Lower leg skin (tissue), 4 donors: ENCODE measurements around the gene SSH2. TPM values are rescaled to one million over a fixed set of nuclear protein-coding genes. Genes with fewer than 3 reads are reported as not detected.
A peak's percentile ranks its signal among the peaks of the same experiment; 100 is the strongest.

Source experiments
- DNase-seq, 2 donors: peaks; one replicate each; pipeline ENCODE4 v3.0.0-alpha.2; 2019; ENCODE audit warnings: low spot score in 2 of 2
- H3K4me3 ChIP-seq: fragments of 200-600 bp; sonication (generic); 2 replicates; pipeline ENCODE4 v1.5.1; 2017; ENCODE audit warnings: mild to moderate bottlenecking, low read depth; ENCODE audit not compliant: poor library complexity, severe bottlenecking
- POLR2A ChIP-seq, 2 donors: fragments of 450-650 bp; IDR thresholded peaks; one replicate each; pipeline ENCODE4 v1.6.1; 2016 to 2017; ENCODE audit warnings: antibody characterized with exemption in 2 of 2, mild to moderate bottlenecking in 1 of 2, moderate library complexity in 1 of 2
- WGBS, 2 donors: methylation state at CpG; one replicate each; pipeline ENCODE4 v1.1.5; 2018; 5-methylcytosine and 5-hydroxymethylcytosine counted together
- intact Hi-C: fragments of 100-400 bp; cut with DNase I; formaldehyde crosslinking; loops from one replicate; pipeline ENCODE4 v1.15.0; 2023; ENCODE audit warnings: low total_unique reads
- total RNA-seq, 4 donors: library from RNA; depleted of rRNA; stranded (reverse); fragments of >200 nt; gene quantifications; one replicate each; pipeline ENCODE4 v1.1.0, GENCODE V29; 2016
- TF ChIP-seq, protein P1 (sequence below), 3 donors: fragments of 450-650 bp; IDR thresholded peaks; one replicate each; pipeline ENCODE4 v1.5.1; 2016; ENCODE audit warnings: antibody characterized with exemption in 3 of 3, mild to moderate bottlenecking in 3 of 3, moderate library complexity in 2 of 3

Gene SSH2
- total RNA-seq, 4 donors from 2014 or later: 10.0 to 20.3 (median 15.3) TPM

DNA sequence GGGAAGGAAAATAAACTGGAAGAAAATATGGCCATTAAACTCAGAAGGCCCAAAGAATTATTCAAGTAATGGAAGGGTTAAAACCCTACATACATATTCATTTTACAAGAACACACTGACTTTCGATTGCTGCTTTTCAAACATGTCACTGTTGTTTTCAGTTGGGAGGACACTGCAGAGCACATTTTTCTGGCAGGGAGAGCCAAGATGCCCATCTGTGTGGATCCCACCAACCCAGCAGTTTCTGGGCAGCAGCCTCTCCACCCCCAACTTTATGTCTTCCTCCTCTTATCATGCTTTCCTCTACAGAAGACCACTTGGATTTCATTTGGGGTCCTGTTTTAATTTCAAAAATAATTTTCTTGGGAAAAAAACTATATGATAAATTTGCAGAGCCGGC is 300.2 kb downstream of the SSH2 start:
- intact Hi-C loops: loop anchor here (10.0 kb wide), 1 partner anchor 145 kb away; no protein-coding TSS in a partner anchor

DNA sequence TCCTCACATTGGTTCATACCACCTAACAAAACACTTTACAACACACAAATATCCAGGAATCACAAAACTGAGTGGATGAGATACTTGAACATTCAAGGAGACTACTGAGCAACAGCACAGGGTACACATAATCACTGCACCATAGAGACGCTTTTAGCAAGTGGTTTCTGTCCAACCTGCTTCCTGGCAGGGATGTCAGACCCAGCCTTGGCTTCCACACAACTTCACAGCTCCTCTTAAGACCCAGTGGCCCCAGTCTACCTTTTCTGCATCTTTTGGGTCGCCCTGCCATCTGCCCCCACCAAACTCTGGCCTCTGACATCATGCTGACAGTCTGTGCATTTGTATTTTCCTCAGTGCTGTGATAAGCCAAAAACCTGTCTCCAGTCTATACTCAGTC is 301.4 kb downstream of the SSH2 start:
- intact Hi-C loops: no loop called here
- no peak overlapping the region for H3K4me3 ChIP-seq
- no peak for TF ChIP-seq POLR2A (IDR thresholded peaks at IDR 0.05)
- TF ChIP-seq, protein P1, sequence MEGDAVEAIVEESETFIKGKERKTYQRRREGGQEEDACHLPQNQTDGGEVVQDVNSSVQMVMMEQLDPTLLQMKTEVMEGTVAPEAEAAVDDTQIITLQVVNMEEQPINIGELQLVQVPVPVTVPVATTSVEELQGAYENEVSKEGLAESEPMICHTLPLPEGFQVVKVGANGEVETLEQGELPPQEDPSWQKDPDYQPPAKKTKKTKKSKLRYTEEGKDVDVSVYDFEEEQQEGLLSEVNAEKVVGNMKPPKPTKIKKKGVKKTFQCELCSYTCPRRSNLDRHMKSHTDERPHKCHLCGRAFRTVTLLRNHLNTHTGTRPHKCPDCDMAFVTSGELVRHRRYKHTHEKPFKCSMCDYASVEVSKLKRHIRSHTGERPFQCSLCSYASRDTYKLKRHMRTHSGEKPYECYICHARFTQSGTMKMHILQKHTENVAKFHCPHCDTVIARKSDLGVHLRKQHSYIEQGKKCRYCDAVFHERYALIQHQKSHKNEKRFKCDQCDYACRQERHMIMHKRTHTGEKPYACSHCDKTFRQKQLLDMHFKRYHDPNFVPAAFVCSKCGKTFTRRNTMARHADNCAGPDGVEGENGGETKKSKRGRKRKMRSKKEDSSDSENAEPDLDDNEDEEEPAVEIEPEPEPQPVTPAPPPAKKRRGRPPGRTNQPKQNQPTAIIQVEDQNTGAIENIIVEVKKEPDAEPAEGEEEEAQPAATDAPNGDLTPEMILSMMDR (IDR thresholded peaks at IDR 0.05): no peak
- 83 to 91% methylated on average over 2 of the region's 2 CpGs for WGBS, 2 donors
- no peak for DNase-seq

More for the DNA sequence above, 300.2 kb downstream of the SSH2 start:
- no peak for DNase-seq
- no peak overlapping the region for H3K4me3 ChIP-seq
- TF ChIP-seq, protein P1 (IDR thresholded peaks at IDR 0.05): no peak
- TF ChIP-seq POLR2A (IDR thresholded peaks at IDR 0.05): no peak
- 62 to 68% methylated on average over 2 of the region's 2 CpGs for WGBS, 2 donors

DNA sequence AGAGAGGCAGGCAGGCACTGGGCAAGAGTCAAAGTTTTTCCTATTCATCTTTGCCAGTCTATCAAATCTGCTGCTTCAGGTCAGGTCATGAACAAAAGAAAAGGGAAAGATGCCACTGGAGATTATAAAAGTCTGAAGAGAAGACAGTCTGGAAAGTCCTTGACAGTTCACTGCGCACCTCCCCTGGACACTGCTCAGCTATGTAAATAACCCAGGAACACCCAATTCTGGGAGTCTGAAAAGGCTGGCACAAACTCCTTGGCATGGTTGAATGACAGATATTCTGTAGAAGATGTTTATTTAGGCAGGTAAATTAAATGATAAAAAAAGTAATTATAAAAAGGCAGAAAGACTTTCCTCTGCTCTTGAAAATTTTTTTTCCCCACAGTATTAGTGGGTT is 302.1 kb downstream of the SSH2 start:
- peak in 1 of 2 donors; percentile 21 for DNase-seq
- H3K4me3 ChIP-seq: no peak overlapping the region
- intact Hi-C loops: no loop called here
- TF ChIP-seq, protein P1 (IDR thresholded peaks at IDR 0.05): no peak
- TF ChIP-seq POLR2A (IDR thresholded peaks at IDR 0.05): no peak
- 45 to 53% methylated on average over 1 of the region's 1 CpG for WGBS, 2 donors

DNA sequence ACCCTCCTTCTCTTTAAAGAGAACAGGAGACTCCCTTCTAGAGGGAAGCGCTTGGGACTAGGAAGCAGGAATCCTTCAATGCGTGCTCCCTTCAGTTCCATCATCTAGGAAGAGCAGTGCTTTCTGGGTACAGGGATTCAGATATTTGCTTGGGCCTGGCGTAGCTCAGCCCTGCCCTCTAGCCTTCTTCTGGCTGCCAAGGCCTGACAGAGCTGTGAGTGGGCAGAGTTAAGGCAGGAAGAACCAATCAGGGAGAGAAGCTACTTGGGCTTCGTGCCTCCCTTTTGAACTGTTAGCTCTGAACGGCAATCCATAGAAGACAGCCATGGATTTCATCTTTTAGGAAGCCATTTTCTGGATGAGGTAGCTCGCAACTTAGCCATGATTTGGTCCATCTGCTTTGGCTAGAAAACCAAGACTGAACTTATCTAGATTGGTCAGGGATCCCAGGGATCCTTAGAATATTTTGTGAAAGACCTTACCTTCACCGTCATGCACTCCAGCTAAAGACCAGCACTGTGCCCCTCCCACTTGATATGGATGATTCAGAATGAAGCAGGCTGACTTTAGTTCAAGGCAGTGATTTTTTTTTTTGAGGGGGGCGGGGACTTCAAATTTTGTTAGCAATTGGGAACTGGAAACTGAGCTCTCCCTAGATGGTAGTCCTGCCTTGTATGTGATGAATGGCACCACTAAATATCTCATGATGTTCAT is 304.8 kb downstream of the SSH2 start:
- DNase-seq: no peak
- TF ChIP-seq, protein P1 (IDR thresholded peaks at IDR 0.05): no peak
- no peak for TF ChIP-seq POLR2A (IDR thresholded peaks at IDR 0.05)
- intact Hi-C loops: no loop called here
- H3K4me3 ChIP-seq: no peak overlapping the region
- WGBS, 2 donors: 56 to 61% methylated on average over 8 of the region's 8 CpGs

DNA sequence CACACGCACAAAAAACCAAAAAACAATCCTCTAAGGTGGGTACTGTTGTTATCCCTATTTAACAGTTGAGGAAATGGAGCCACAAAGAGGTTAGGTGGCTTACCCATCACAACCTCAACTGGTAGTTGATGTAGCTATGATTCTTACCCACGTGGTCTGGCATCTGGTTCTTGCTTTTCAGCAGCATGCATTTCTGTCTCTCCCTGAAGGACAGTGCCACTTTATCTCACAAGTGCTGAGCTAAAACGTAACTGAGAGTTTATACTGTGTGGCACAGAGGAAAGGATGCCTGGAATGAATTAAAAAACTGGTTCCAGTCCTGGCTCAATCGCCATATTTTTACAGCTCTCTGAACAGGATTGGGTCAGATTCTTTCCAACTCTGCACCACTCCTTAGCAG is 305.4 kb downstream of the SSH2 start:
- 62 to 69% methylated on average over 4 of the region's 4 CpGs for WGBS, 2 donors
- no peak overlapping the region for H3K4me3 ChIP-seq
- TF ChIP-seq, protein P1 (IDR thresholded peaks at IDR 0.05): no peak
- TF ChIP-seq POLR2A (IDR thresholded peaks at IDR 0.05): no peak
- no peak for DNase-seq
- intact Hi-C loops: no loop called here

DNA sequence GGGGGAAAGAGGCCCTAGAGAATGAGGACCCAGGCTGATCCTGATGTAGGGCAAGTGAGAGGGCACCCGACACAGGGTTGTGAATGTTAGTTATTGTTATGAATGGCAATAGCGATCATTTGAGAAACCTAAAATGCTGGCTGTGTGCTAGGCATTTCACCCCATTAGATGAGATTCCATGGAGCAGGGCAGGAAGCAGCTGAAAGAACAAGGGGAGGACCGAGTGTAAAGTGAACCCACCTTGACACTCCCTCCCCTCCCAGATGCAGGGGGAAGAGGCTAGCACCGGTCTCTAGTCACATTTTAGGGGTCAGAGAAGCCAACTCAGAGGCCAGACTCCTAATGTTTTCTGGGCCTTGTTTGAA is 306.8 kb downstream of the SSH2 start:
- H3K4me3 ChIP-seq: no peak overlapping the region
- no peak for DNase-seq
- TF ChIP-seq POLR2A (IDR thresholded peaks at IDR 0.05): no peak
- TF ChIP-seq, protein P1 (IDR thresholded peaks at IDR 0.05): no peak
- 50 to 55% methylated on average over 4 of the region's 4 CpGs for WGBS, 2 donors
- intact Hi-C loops: no loop called here
